T follicular helper cell (primary cell): ENCODE results near the gene OR12D2.
"Not testable (repeated sequence)": the region's sequence is repeated elsewhere in the genome, so short reads cannot be mapped to it uniquely, and the experiment has no call there.

ENCODE experiments used
- DNase-seq: peaks from one replicate; pipeline ENCODE4 v3.0.0-alpha.2; 2020; ENCODE audit warnings: low read depth
- total RNA-seq, 2 experiments: gene quantifications; one replicate each; lab custom pipeline; 2026; lab: John Stamatoyannopoulos, UW

OR12D2 gene
- total RNA-seq = 0 to 0.06 reads per million in 2 experiments

DNA sequence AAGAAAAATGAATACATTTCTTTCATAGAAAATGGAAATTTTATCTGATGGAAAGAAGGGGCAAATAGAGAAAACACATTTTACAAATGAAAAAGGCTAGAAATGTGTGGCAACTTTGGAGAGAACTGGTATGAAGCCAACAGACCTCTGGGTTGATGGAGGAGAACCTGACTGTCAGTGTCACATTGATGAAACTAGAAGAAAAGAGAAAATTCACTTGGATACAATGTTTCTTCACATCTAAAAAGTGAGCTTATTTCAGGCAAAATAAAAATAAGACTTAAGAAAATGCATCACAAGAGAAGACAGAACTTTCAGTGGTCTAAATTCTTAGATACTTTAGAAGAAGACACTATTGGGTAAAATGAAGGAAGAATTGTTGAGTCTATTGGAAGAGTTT lies at the start of gene OR12D2:
Gene OR12D2, plus strand, starts transcription at position 301 of the 400 bp plus-strand sequence. CDS start 1,069 bp downstream, outside the sequence.
- DNase-seq = no peak

DNA sequence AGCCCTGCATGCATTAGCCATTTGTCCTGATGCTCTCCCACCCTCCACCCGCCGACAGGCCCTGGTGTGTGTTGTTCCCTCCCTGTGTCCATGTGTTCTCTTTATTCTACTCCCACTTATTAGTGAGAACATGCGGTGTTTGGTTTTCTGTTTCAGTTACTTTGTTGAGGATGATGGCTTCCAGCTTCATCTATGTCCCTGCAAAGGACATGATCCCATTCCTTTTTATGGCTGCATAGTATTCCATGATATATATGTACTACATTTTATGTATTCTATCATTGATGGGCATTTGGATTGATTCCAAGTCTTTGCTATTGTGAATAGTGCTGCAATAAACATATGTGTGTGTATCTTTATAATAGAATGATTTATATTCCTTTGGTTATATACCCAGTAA lies 46.1 kb upstream of the OR12D2 start:
- DNase-seq = not testable (repeated sequence)

DNA sequence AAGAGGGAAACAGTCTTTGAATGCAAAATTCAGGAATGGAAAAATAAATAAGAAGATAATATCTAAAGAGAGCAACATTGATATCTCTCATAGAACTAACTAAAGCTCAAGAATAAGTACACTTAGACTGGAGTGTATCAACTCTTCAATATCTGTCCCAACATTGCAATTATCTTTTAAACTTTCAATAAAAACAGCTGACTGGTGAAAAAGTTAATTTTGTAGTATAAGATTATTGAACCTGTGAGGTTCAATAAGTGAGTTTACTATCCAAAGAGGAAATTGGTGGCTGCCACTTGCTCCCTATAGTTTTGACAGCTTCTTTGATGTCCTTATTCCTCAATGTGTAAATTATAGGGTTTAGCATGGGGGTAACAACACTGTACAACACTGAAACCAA lies 40.5 kb upstream of the OR12D2 start:
- no peak for DNase-seq

- DNase-seq = no peak
Measured at GRCh38 chr6:29355603-29356002, 39.8 kb upstream of the OR12D2 start.

DNA sequence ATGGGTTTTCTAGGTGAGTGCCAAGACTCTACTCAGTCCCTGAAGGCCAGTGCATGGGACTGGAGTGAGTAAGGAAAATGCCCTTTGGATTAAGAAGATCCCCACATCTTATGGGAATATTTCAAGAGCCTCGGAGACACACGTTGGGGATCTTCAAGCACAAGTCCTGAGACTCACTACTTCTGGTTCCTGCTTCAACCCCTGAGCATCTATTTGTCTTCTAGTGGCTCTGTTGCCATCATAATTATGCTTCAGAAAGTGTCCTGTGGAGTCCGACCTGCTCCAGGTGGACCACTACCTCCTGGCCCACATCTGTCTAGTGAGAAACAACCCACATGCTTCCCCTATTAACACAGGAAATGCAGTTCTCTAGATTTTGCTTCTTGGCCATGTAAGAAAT lies 26.7 kb upstream of the OR12D2 start, which contains the start of gene OR5V1:
Gene OR5V1, minus strand, starts transcription at position 101 of the 400 bp plus-strand sequence. CDS start 12,670 bp downstream, outside the sequence.
- DNase-seq = no peak

DNA sequence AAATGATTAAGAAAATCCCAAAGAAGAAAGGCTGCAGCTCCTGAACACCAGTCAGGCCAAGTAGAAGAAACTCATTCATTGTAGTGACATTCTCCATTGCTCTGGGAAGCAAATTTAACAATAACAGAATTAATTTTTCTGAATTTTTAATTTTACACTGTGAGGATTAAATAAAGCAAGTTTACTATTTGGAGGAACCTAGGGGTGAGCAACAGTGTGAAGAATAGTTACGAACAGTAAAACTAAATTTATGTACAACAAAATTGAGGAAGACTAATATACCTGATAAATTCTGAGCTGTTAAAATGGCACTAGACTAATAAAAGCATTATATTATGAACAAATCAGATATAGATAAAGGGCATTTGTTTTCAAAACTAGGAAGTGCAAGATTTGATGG lies 20.2 kb upstream of the OR12D2 start, which contains the start of gene OR12D3:
Gene OR12D3, minus strand, starts transcription at position 101 of the 400 bp plus-strand sequence. Its CDS starts 4 bp downstream, at position 97.
- no peak for DNase-seq

DNA sequence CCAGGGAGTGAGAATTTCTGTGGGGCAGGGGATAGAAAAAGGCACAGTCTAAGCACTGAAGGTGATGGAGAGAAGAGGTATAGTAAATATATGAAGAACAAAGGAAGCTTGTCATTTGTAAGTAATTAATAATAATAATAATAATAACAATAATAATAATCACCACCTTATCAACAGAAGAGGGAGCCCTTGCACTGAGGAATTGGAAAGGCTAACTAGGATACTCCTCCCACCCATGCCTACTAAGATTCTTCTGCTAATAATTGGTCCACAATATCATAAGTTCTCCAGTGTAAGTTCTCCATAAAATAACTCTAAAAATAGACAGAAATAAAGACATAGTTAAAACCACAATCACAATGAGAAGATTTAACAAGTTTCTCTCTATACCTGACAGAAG lies 19.4 kb upstream of the OR12D2 start:
- no peak for DNase-seq

GRCh38 chr6:29388533-29388932 lies 6.9 kb upstream of the OR12D2 start:
- DNase-seq = no peak

DNA sequence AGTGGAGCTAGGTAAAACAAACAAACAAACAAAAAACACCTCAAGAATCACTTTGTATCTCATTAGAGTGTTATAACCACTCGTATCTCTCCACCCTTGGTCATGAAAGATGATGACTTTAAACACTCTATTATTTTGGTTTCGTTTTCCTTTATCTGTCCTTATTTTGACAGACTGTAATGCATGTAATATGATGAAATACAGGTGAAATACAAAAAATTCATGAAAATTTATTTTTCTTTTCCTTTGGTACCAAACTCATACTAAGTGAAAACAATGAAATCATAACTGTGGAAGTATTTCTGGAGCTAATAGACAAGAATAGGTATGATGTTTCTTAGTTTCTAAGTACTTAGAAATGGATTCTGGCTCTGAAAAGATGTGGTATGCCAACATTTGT lies 4.1 kb downstream of the OR12D2 start:
- no peak for DNase-seq

- no peak for DNase-seq
Measured at GRCh38 chr6:29403801-29404200, 8.4 kb downstream of the OR12D2 start.

GRCh38 chr6:29414588-29414987 lies 19.2 kb downstream of the OR12D2 start, which contains the start of gene OR12D1:
Gene OR12D1 (plus strand): TSS chr6:29414928.
- DNase-seq = no peak

DNA sequence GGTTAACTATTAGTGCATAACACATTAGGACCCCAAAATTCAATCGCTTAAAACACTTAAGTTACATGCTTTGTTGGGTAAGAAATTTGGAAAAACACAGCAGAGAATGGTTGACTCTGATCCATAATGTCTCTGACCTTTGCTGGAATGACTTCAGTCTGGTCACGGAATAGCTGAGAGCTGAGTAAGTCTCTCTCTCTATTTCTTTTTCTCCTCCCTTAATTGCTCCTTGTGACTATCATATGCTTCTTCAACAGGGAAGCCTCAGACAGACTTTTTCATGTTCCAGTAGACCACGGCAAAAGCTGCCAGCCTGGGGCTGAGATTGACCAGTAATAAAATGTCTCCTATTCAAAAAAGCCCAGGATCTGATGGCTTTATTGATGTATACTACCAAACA lies 24.1 kb downstream of the OR12D2 start:
- DNase-seq = no peak

GRCh38 chr6:29424168-29424567 lies 28.7 kb downstream of the OR12D2 start:
- DNase-seq = no peak

- DNase-seq = no peak
Measured at GRCh38 chr6:29424575-29424974, 29.1 kb downstream of the OR12D2 start.

DNA sequence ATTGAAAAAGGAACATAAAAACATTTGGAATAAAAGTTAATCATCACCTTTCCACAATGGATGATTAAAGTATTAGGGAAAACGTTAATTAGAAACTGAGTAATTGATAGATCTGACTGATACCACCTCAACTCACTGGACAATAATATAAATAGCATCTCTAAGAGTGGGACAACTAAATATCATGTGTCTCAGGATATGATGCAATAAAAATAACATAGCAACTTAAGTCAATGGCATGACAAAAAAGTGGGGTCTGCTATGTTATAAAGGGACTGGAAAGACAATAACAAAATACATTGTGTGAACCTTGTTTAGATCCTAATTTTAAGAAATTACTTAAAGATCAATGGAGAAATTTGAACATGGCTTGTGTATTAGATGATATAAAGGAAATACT lies 29.6 kb downstream of the OR12D2 start:
- DNase-seq = no peak

- no peak for DNase-seq
Measured at GRCh38 chr6:29426654-29427053, 31.2 kb downstream of the OR12D2 start.

DNA sequence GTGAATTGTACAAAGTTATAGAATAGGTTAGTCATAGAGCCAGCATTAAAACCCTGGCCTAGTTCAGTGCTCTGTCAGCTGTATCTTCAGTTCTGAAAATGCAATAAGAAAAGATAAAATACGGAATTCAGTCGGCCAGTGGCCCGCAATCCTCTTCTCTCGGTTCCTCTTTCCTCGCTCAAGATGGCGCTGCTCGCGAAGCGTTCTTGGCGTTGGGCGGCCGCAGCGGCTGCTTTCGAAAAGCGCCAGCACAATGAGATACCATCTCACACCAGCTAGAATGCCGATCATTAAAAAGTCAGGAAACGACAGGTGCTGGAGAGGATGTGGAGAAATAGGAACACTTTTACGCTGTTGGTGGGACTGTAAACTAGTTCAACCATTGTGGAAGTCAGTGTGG lies 41.3 kb downstream of the OR12D2 start:
- not testable (repeated sequence) for DNase-seq

GRCh38 chr6:29439006-29439405 lies 43.6 kb downstream of the OR12D2 start, which contains the start of gene OR10C1:
Gene OR10C1 (plus strand): TSS chr6:29439306. CDS start chr6:29440016, 710 bp downstream.
- DNase-seq = no peak

GRCh38 chr6:29442719-29443118 lies 47.3 kb downstream of the OR12D2 start:
- DNase-seq = no peak

DNA sequence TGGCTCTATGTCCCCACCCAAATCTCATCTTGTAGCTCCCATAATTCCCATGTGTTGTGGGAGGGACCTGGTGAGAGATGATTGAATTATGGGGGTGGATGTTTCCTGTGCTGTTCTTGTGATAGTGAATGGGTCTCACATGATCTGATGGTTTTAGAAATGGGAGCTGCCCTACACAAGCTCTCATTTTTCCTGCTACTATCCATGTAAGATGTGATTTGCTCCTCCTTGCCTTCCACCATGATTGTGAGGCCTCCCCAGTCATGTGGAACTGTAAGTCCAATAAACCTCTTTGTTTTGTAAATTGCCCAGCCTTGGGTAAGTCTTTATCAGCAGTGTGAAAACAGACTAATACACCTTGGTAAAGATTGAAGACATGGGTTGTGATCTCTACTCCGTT lies 48.6 kb downstream of the OR12D2 start:
- not testable (repeated sequence) for DNase-seq
